SK-N-SH treated with all-trans-retinoic acid at 6 μM for 48 hours (cell line): ENCODE results near the gene SLC34A3.

ENCODE experiments used
- ARNTL ChIP-seq: fragments of 450-650 bp; formaldehyde crosslinking; IDR thresholded peaks from 2 replicates; pipeline ENCODE4 v1.5.0; 2020; ENCODE audit warnings: low read depth, mild to moderate bottlenecking, moderate library complexity, borderline replicate concordance
- BACH2 ChIP-seq: fragments of 250-450 bp; sonication (Bioruptor Pico); IDR thresholded peaks from 2 replicates; pipeline ENCODE4 v1.9.0; 2021; ENCODE audit warnings: mild to moderate bottlenecking, borderline replicate concordance
- CREB5 ChIP-seq: fragments of 250-450 bp; sonication (Bioruptor Pico); IDR thresholded peaks from 2 replicates; pipeline ENCODE4 v1.5.1; 2020; ENCODE audit warnings: low read depth, mild to moderate bottlenecking, moderate library complexity
- CSDC2 ChIP-seq: fragments of 250-450 bp; sonication (Bioruptor Pico); IDR thresholded peaks from 2 replicates; pipeline ENCODE4 v1.5.0; 2020; ENCODE audit warnings: mild to moderate bottlenecking, moderate library complexity
- ISL1 ChIP-seq: fragments of 250-450 bp; sonication (Bioruptor Pico); IDR thresholded peaks from 2 replicates; pipeline ENCODE4 v2.1.2; 2022; ENCODE audit warnings: mild to moderate bottlenecking, moderate library complexity
- PATZ1 ChIP-seq: fragments of 250-450 bp; sonication (Bioruptor Pico); IDR thresholded peaks from 2 replicates; pipeline ENCODE4 v1.8.0; 2020; ENCODE audit warnings: mild to moderate bottlenecking, moderate library complexity, borderline replicate concordance
- PPARA ChIP-seq: fragments of 250-450 bp; sonication (Bioruptor Pico); IDR thresholded peaks from 2 replicates; pipeline ENCODE4 v1.5.0; 2020; ENCODE audit warnings: mild to moderate bottlenecking, borderline replicate concordance
- RARB ChIP-seq: fragments of 250-450 bp; sonication (Bioruptor Pico); IDR thresholded peaks from 2 replicates; pipeline ENCODE4 v1.8.0; 2021; ENCODE audit warnings: mild to moderate bottlenecking, moderate library complexity
- TOX ChIP-seq: fragments of 250-450 bp; sonication (Bioruptor Pico); IDR thresholded peaks from 2 replicates; pipeline ENCODE4 v1.8.0; 2021; ENCODE audit warnings: mild to moderate bottlenecking, moderate library complexity, borderline replicate concordance

- TF ChIP-seq CSDC2 (CRISPR knock-in tag) (no peak), TOX (no peak), ARNTL (CRISPR knock-in tag) (no peak), PATZ1 (CRISPR knock-in tag) (no peak), ISL1 (no peak), RARB (no peak), CREB5 (CRISPR knock-in tag) (no peak), PPARA (CRISPR knock-in tag) (no peak), BACH2 (CRISPR knock-in tag) (no peak)
Observed at GRCh38 chr9:137185921-137186320, 44.8 kb upstream of the SLC34A3 start.
